ENCODE measurements around the gene TNFRSF4. TPM values are rescaled to one million over a fixed set of nuclear protein-coding genes. Genes with fewer than 3 reads are reported as not detected.

Gene TNFRSF4
- polyA plus RNA-seq, 6 donors from 2014 or later: 0.18 to 0.36 (median 0.32) TPM; not detected in 3

- no peaks in the 10 kb centered on the region for H3K36me3 Mint-ChIP-seq
- peaks cover 11 to 28% (median 23%) of the 10 kb centered on the region in 3 donors for H3K4me1 Mint-ChIP-seq
- ATAC-seq (ENCODE audit: low read depth in 2 of 2) (no peak), DNase-seq (no peak)
- peak overlapping the region in 3 of 6 donors; percentile 14 to 82 (median 75) for H3K27ac Mint-ChIP-seq
- peak overlapping the region in 2 of 8 donors; percentile 37 to 86 for H3K4me3 Mint-ChIP-seq
- no peaks in the 10 kb centered on the region for H3K9me3 Mint-ChIP-seq
- H3K27me3 Mint-ChIP-seq: peaks cover 0 to 7% (median 1%) of the 10 kb centered on the region in 3 donors
Observed at GRCh38 chr1:1235016-1235744, 21.2 kb upstream of the TNFRSF4 start.

GRCh38 chr1:1234180-1234808, 20.3 kb upstream of the TNFRSF4 start:
- Mint-ChIP-seq H3K4me3 (peak overlapping the region; percentile 29 to 86 (median 71)), H3K27me3 (peaks cover 0 to 4% (median 0%) of the 10 kb centered on the region in 3 donors), H3K4me1 (peaks cover 19 to 37% (median 29%) of the 10 kb centered on the region in 3 donors), H3K27ac (peak overlapping the region in 5 of 6 donors; percentile 37 to 88 (median 82)), H3K9me3 (no peaks in the 10 kb centered on the region), H3K36me3 (no peaks in the 10 kb centered on the region)
- ATAC-seq (ENCODE audit: low read depth in 2 of 2) (no peak), DNase-seq (no peak)

GRCh38 chr1:1233567-1233892, 19.6 kb upstream of the TNFRSF4 start:
- no peaks in the 10 kb centered on the region for H3K9me3 Mint-ChIP-seq
- DNase-seq (no peak), ATAC-seq (ENCODE audit: low read depth in 2 of 2) (no peak)
- H3K4me3 Mint-ChIP-seq: peak overlapping the region in 7 of 8 donors; percentile 77 to 86 (median 78)
- peaks cover 19 to 38% (median 29%) of the 10 kb centered on the region in 3 donors for H3K4me1 Mint-ChIP-seq
- no peaks in the 10 kb centered on the region for H3K36me3 Mint-ChIP-seq
- no peaks in the 10 kb centered on the region for H3K27me3 Mint-ChIP-seq
- peak overlapping the region in 5 of 6 donors; percentile 16 to 92 (median 82) for H3K27ac Mint-ChIP-seq

GRCh38 chr1:1232796-1233566, 19.0 kb upstream of the TNFRSF4 start:
- ATAC-seq (ENCODE audit: low read depth in 2 of 2) (no peak), DNase-seq (no peak)
- peaks cover 19 to 34% (median 29%) of the 10 kb centered on the region in 3 donors for H3K4me1 Mint-ChIP-seq
- peak overlapping the region in 5 of 6 donors; percentile 68 to 92 (median 82) for H3K27ac Mint-ChIP-seq
- H3K36me3 Mint-ChIP-seq: no peaks in the 10 kb centered on the region
- peak overlapping the region; percentile 33 to 86 (median 79) for H3K4me3 Mint-ChIP-seq
- no peaks in the 10 kb centered on the region for H3K9me3 Mint-ChIP-seq
- no peaks in the 10 kb centered on the region for H3K27me3 Mint-ChIP-seq

- Mint-ChIP-seq H3K27ac (peak within 1 kb of the TSS; percentile 78 to 93 (median 87)), H3K27me3 (no peaks in the 10 kb centered on the region), H3K4me1 (peaks cover 19 to 29% (median 29%) of the 10 kb centered on the region in 3 donors), H3K9me3 (no peaks in the 10 kb centered on the region), H3K36me3 (no peaks in the 10 kb centered on the region), H3K4me3 (peak within 1 kb of the TSS; percentile 84 to 96 (median 93))
- ATAC-seq (ENCODE audit: low read depth in 2 of 2) (no peak), DNase-seq (no peak)
Observed at GRCh38 chr1:1232208-1232795, 18.3 kb upstream of the TNFRSF4 start, which contains the start of gene B3GALT6. Gene B3GALT6, plus strand, starts transcription at chr1:1232237. Its CDS starts 42 bp downstream, at chr1:1232279.

GRCh38 chr1:1231400-1232207, 17.7 kb upstream of the TNFRSF4 start, which contains the start of gene SDF4:
Gene SDF4, minus strand, starts transcription at chr1:1232001. Its CDS starts 3,229 bp downstream, at chr1:1228772.
- Mint-ChIP-seq H3K4me1 (peaks cover 19 to 29% (median 29%) of the 10 kb centered on the region in 3 donors), H3K36me3 (no peaks in the 10 kb centered on the region), H3K27ac (peak within 1 kb of the TSS; percentile 78 to 93 (median 87)), H3K4me3 (peak within 1 kb of the TSS; percentile 84 to 96 (median 93)), H3K27me3 (no peaks in the 10 kb centered on the region), H3K9me3 (no peaks in the 10 kb centered on the region)
- DNase-seq (peak; percentile 97), ATAC-seq (ENCODE audit: low read depth in 2 of 2) (peak; percentile 95 to 97)

GRCh38 chr1:1230656-1231399, 16.9 kb upstream of the TNFRSF4 start:
- Mint-ChIP-seq H3K27me3 (no peaks in the 10 kb centered on the region), H3K36me3 (no peaks in the 10 kb centered on the region), H3K4me3 (peak overlapping the region; percentile 84 to 96 (median 93))

GRCh38 chr1:1229770-1230169, 15.8 kb upstream of the TNFRSF4 start:
- Mint-ChIP-seq H3K27ac (peak overlapping the region in 2 of 6 donors; percentile 33 to 91), H3K27me3 (no peaks in the 10 kb centered on the region), H3K4me1 (peaks cover 25 to 37% (median 35%) of the 10 kb centered on the region in 3 donors), H3K9me3 (no peaks in the 10 kb centered on the region), H3K36me3 (no peaks in the 10 kb centered on the region), H3K4me3 (peak overlapping the region in 6 of 8 donors; percentile 16 to 96 (median 76))
- DNase-seq (no peak), ATAC-seq (ENCODE audit: low read depth in 2 of 2) (no peak)

More at GRCh38 chr1:1230656-1231399, 16.9 kb upstream of the TNFRSF4 start:
- no peak for DNase-seq
- Mint-ChIP-seq H3K9me3 (no peaks in the 10 kb centered on the region), H3K4me1 (peaks cover 19 to 34% (median 31%) of the 10 kb centered on the region in 3 donors), H3K27ac (peak overlapping the region; percentile 24 to 93 (median 86))
- ATAC-seq (ENCODE audit: low read depth in 2 of 2): no peak

GRCh38 chr1:1228596-1229321, 14.8 kb upstream of the TNFRSF4 start:
- Mint-ChIP-seq H3K4me1 (peaks cover 24 to 36% (median 25%) of the 10 kb centered on the region in 3 donors), H3K4me3 (peak overlapping the region in 1 of 8 donors; percentile 96), H3K36me3 (no peaks in the 10 kb centered on the region), H3K27me3 (no peaks in the 10 kb centered on the region), H3K27ac (peak overlapping the region in 1 of 6 donors; percentile 63), H3K9me3 (no peaks in the 10 kb centered on the region)
- DNase-seq: no peak
- ATAC-seq (ENCODE audit: low read depth in 2 of 2): no peak

- Mint-ChIP-seq H3K4me3 (no peak overlapping the region), H3K9me3 (no peaks in the 10 kb centered on the region), H3K4me1 (peaks cover 20 to 38% (median 21%) of the 10 kb centered on the region in 3 donors), H3K27ac (no peak overlapping the region), H3K27me3 (no peaks in the 10 kb centered on the region), H3K36me3 (peaks cover 0 to 3% of the 10 kb centered on the region in 2 donors)
- ATAC-seq (ENCODE audit: low read depth in 2 of 2) (no peak), DNase-seq (no peak)
Observed at GRCh38 chr1:1228187-1228586, 14.2 kb upstream of the TNFRSF4 start.

- H3K4me1 Mint-ChIP-seq: peaks cover 20 to 44% (median 23%) of the 10 kb centered on the region in 3 donors
- H3K36me3 Mint-ChIP-seq: peaks cover 0 to 8% of the 10 kb centered on the region in 2 donors
- no peak overlapping the region for H3K4me3 Mint-ChIP-seq
- no peaks in the 10 kb centered on the region for H3K9me3 Mint-ChIP-seq
- no peaks in the 10 kb centered on the region for H3K27me3 Mint-ChIP-seq
- ATAC-seq (ENCODE audit: low read depth in 2 of 2): no peak
- no peak for DNase-seq
- H3K27ac Mint-ChIP-seq: no peak overlapping the region
Observed at GRCh38 chr1:1227386-1227785, 13.4 kb upstream of the TNFRSF4 start.
